ENCODE data around the gene MEIOC.
A peak's percentile ranks its signal among the peaks of the same experiment; 100 is the strongest.
"Not testable (repeated sequence)": the region's sequence is repeated elsewhere in the genome, so short reads cannot be mapped to it uniquely, and the experiment has no call there.

Gene MEIOC

GRCh38 chr17:44648963-44649362, 7.3 kb upstream of the MEIOC start:
- DNase-seq, result no peak

DNA sequence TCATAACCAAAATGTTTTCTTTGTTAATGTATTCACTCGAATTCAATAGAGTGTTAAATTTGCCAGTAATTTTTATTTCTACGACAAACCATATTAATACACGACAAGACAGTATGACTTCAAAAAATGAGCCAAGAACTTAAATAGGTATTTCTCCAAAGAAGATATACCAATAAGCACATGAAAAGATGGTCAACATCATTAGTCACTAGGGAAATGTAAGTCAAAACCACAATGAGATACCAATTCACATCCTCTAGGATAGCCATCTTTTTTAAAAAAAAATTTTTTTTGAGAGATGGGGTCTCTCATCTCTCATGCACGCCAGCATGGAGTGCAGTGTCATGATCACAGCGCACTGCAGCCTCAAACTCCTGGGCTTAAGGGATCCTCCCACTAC, 5.0 kb upstream of the MEIOC start:
- no peak for DNase-seq

GRCh38 chr17:44652727-44653126, 3.5 kb upstream of the MEIOC start:
- no peak for DNase-seq

DNA sequence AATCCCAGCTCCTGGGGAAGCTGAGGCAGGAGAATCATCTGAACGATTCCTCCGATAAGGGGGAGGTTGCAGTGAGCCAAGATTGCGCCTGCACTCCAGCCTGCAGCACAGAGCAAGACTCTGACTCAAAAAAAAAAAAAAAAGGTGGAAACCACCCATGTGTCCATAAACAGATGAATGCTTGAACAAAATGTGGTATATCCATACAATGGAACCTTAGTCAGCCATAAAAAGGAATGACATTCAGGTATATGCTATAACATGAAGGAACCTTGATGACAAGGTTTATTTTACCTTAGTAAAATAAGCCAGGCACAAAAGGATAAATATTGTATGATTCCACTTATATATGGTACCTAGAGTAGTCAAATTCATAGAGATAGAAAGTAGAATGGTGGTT, 2.9 kb upstream of the MEIOC start:
- no peak for DNase-seq

DNA sequence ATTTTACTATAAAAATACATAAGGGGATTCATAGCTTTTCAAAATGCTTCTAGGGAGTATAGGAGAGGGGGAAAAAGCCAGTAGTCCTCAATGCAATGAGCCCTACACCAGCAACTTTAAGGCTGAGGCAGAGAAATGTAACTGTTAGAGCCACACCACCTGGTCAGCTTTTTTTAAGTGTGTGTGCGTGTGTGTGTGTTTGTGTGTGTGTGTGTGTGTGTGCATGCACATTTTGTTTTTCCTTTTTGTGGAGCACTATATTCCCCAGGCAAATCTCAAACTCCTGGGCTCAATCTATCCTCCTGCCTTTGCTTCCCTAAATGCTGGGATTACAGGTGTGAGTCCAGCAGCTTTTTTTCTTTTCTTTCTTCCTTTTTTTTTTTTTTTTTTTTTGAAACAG, 2.3 kb upstream of the MEIOC start:
- no peak for DNase-seq

GRCh38 chr17:44661835-44662234, 5.6 kb downstream of the MEIOC start:
- no peak for DNase-seq

- DNase-seq, result no peak
Measured at GRCh38 chr17:44663095-44663494, 6.8 kb downstream of the MEIOC start.

GRCh38 chr17:44664867-44665266, 8.6 kb downstream of the MEIOC start:
- no peak for DNase-seq

DNA sequence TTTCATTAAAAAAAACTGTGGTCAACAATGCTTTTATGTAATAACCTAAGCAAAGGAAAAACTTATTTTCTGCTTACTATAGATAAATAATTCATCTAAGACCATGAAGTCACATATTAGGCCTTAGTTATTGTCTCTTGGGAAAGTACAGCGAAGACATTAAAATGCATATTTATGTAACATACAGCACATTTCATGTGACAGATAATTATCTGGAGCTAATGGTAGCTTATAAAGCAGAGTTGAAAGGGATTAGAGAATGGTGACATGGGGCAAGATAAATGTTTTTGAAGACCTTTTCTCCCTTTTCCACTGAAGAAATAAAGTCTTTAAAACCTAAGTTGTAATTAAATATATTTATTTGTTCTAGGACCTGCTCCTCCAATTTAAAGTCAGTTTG, 9.7 kb downstream of the MEIOC start:
- no peak for DNase-seq

DNA sequence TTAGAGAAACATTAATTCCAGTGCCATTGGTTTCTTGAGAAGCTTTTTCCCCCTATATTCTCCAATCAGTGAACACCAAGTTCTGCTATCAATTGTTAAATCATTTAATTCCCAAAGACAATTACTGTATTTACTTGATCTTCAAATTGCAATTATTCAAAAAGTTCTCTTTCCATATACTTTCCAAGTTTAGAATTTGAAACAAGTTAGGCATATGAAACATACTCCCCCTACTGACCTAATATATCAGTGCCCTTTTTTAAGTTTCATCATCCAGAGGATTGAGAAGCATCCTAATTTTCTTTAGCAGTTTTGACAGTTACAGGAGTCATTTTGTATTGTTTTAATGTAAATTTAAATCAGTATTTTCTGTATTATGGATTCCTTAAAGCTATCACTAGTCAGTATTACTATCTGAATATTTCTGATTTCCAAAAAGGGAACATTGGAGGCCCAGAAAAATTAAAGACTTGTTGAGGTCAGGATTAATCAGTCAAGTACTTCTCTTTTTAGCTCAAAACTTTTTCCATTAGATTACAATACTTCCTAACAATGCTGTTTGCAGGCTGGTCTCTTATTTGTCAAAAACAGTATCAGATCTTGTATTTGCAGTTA, 16.3 kb downstream of the MEIOC start:
- no peak for DNase-seq

- no peak for DNase-seq
Measured at GRCh38 chr17:44673893-44674292, 17.6 kb downstream of the MEIOC start.

- DNase-seq, result no peak
Measured at GRCh38 chr17:44677136-44677535, 20.9 kb downstream of the MEIOC start.

DNA sequence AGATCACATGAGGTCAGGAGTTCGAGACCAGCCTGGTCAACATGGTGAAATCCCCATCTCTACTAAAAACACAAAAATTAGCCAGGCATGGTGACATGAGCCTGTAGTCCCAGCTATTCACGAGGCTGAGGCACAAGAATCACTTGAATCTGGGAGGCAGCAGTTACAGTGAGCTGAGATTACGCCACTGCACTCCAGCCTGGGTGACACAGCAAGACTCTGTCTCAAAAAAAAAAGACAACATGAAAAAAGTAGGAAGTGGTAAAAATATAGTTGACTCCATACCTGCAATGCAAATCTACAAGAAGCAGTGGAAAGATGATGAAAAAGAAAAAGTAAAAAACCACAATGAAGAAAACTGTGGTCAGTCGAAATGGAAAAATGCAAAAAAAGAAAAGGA, 27.0 kb downstream of the MEIOC start:
- DNase-seq, result not testable (repeated sequence)

GRCh38 chr17:44687756-44688155, 31.5 kb downstream of the MEIOC start:
- DNase-seq, result no peak

DNA sequence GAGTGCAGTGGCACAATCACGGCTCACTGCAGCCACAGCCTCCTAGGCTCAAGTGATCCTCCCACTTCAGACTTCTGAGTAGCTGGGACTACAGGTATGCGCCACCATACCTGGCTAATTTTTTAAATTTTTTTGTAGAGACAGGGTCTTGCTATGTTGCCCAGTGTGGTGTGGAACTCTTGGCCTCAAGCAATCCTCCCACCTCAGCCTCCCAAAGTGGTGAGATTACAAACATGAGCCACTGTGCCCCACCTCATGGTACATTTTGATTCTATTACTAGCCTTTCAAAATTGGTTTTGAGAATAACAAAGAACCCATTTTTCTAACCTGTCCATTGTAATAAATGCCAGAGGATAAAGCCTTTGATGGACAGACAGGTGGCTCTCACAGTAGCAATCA, 31.9 kb downstream of the MEIOC start:
- no peak for DNase-seq

- DNase-seq, result no peak
Measured at GRCh38 chr17:44688675-44689476, 32.6 kb downstream of the MEIOC start.

DNA sequence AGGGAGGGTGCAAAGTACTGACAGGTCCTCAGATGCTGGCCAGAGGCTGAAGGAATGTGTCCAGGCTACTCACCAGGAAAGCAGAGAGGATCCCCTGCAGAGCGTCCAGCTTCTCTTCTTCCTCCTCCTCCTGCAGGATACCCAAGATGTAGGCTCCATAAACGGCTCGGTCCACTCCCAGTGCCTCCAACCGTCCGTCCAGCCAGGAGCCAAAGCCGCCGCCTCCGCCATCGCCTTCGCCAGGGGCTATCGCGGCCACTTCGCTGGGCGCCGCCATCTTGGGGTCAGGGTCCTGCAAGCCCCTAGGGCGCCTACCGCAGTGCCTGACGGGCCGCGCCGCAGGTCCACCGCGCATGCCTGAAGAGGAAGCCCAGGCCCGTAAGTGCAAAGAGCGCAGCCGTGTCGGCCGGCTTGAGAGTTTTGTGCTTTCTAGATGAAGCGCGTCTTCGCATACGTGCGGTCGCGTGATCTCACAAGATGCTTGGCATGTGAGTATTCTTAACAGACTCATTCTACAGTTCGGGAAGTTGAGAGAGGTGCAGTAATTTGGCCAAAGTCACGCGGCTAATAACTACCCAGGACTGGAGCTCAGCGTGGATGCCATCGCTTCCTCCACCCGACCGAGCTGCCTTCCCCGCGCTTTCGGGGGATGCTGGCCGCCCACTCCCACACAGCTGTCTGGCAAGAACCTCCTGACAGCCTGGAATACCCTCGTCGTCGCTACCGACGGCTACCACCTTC, 33.4 kb downstream of the MEIOC start, which contains the start of gene CCDC43:
Gene CCDC43, minus strand, starts transcription at position 300 of the 741 bp plus-strand sequence. Its CDS starts 23 bp downstream, at position 277.
- DNase-seq, result peak; percentile 86

GRCh38 chr17:44690746-44691306, 34.6 kb downstream of the MEIOC start:
- not testable (repeated sequence) for DNase-seq

DNA sequence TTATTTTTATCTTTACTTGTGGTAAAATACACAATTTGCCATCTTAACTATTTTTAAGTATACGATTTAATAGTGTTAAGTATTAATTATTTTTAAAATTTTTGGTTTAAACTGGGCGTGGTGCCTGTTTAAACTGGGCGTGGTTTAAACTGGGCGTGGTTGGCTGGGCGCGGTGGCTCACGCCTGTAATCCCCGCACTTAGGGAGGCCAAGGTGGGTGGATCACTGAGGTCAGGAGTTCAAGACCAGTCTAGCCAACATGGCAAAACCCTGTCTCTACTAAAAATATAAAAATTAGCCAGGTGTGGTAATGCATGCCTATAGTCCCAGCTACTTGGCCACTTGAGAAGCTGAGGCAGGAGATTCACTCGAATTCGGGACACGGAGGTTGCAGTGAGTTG, 37.3 kb downstream of the MEIOC start:
- no peak for DNase-seq

GRCh38 chr17:44700288-44700687, 44.0 kb downstream of the MEIOC start:
- not testable (repeated sequence) for DNase-seq

DNA sequence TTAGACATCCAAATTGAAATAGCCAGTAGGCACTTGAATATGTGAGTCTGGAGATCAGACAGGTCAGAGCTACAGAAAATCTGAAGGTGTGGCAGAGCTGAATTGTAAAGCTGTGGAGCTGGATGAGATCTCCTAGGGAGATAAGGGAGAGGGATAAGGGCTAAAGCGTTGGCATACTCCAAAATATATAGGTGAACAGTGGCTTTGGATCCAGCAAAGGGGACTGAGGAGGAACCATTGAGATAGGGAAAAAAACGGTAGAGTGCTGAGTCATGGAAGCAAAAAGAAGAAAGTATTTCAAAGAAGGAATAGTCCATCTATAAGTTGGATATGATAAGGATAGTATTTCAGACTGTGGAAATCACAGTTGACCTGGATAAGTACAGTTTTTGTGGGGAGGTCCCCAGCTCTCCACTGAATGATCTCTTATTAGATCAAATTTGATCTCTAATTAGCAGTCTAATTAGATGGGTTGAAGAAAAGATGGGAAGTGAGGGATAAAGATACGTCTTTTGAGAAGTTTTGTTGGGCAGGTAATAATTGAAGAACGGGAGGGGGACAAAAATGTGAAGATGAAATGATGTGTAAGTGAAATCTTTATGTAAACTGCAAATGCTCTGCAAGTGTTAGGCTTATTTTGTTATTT, 51.6 kb downstream of the MEIOC start:
- DNase-seq, result no peak

GRCh38 chr17:44708401-44709263, 52.4 kb downstream of the MEIOC start, which contains the start of gene DBF4B:
DBF4B (plus strand) TSS chr17:44708665; CDS start chr17:44708821, 156 bp downstream.
- DNase-seq, result peak; percentile 76

Measured in effector CD8-positive, alpha-beta T cell (primary cell).